H9 (cell line): ENCODE measurements around the gene SNTN. TPM values are rescaled to one million over a fixed set of nuclear protein-coding genes. Genes with fewer than 3 reads are reported as not detected.

Experiments
- DNase-seq: peaks from one replicate; pipeline ENCODE4 v3.0.0-alpha.2; 2017
- H2AFZ ChIP-seq: one replicate; pipeline ENCODE4 v1.6.1; 2013; ENCODE audit warnings: mild to moderate bottlenecking, low read length, control low read depth, moderate library complexity
- H2AK5ac ChIP-seq: 2 replicates; pipeline ENCODE4 v1.6.1; 2013; ENCODE audit warnings: low read length, control low read depth, mixed read lengths; ENCODE audit not compliant: insufficient read length
- H2BK120ac ChIP-seq: one replicate; pipeline ENCODE4 v1.6.1; 2013; ENCODE audit warnings: low read depth, mild to moderate bottlenecking, low read length, control low read depth, inconsistent platforms; ENCODE audit not compliant: poor library complexity, severe bottlenecking
- H2BK12ac ChIP-seq: 2 replicates; pipeline ENCODE4 v1.6.1; 2013; ENCODE audit warnings: low read length, control low read depth, mixed read lengths, low read depth; ENCODE audit not compliant: insufficient read length
- H2BK15ac ChIP-seq: 2 replicates; pipeline ENCODE4 v1.6.1; 2013; ENCODE audit warnings: low read depth, low read length, control low read depth
- H2BK20ac ChIP-seq: one replicate; pipeline ENCODE4 v1.6.1; 2013; ENCODE audit warnings: low read depth, mild to moderate bottlenecking, low read length, control low read depth, inconsistent platforms; ENCODE audit not compliant: poor library complexity, severe bottlenecking
- H2BK5ac ChIP-seq: 2 replicates; pipeline ENCODE4 v1.6.1; 2013; ENCODE audit warnings: low read length, control low read depth, mixed read lengths; ENCODE audit not compliant: insufficient read length
- H3K14ac ChIP-seq: 2 replicates; pipeline ENCODE4 v1.6.1; 2013; ENCODE audit warnings: low read length, control low read depth; ENCODE audit not compliant: insufficient read depth
- H3K18ac ChIP-seq: 2 replicates; pipeline ENCODE4 v1.6.1; 2013; ENCODE audit warnings: low read depth, mild to moderate bottlenecking, mixed read lengths, low read length, control low read depth; ENCODE audit not compliant: insufficient read length
- H3K23ac ChIP-seq: 2 replicates; pipeline ENCODE4 v1.6.1; 2013; ENCODE audit warnings: low read length, control low read depth, mixed read lengths, low read depth; ENCODE audit not compliant: insufficient read length
- H3K23me2 ChIP-seq: 2 replicates; pipeline ENCODE4 v1.6.1; 2013; ENCODE audit warnings: low read depth, mild to moderate bottlenecking, mixed read lengths, low read length, control low read depth; ENCODE audit not compliant: insufficient read length, poor library complexity, severe bottlenecking
- H3K27ac ChIP-seq: 2 replicates; pipeline ENCODE4 v1.5.1; 2013; ENCODE audit warnings: low read length, control low read depth, mixed read lengths, low read depth; ENCODE audit not compliant: insufficient read length
- H3K27me3 ChIP-seq: 2 replicates; pipeline ENCODE4 v1.6.1; 2013; ENCODE audit warnings: low read length, control low read depth, inconsistent platforms; ENCODE audit not compliant: insufficient read depth
- H3K4ac ChIP-seq: 2 replicates; pipeline ENCODE4 v1.6.1; 2013; ENCODE audit warnings: low read depth, mild to moderate bottlenecking, control low read depth, inconsistent platforms, low read length, moderate library complexity
- H3K4me1 ChIP-seq: 2 replicates; pipeline ENCODE4 v1.6.1; 2013; ENCODE audit warnings: low read length, control low read depth, inconsistent platforms; ENCODE audit not compliant: insufficient read depth
- H3K4me2 ChIP-seq: 2 replicates; pipeline ENCODE4 v1.6.1; 2013; ENCODE audit warnings: low read length, control low read depth, mixed read lengths; ENCODE audit not compliant: insufficient read length, insufficient read depth
- H3K56ac ChIP-seq: 2 replicates; pipeline ENCODE4 v1.6.1; 2013; ENCODE audit warnings: low read depth, mild to moderate bottlenecking, mixed read lengths, low read length, control low read depth; ENCODE audit not compliant: insufficient read length
- H3K79me1 ChIP-seq: 2 replicates; pipeline ENCODE4 v1.6.1; 2013; ENCODE audit warnings: low read depth, mild to moderate bottlenecking, moderate library complexity, low read length, control low read depth, inconsistent platforms; ENCODE audit not compliant: insufficient read depth, poor library complexity, severe bottlenecking
- H3K79me2 ChIP-seq: 2 replicates; pipeline ENCODE4 v1.6.1; 2013; ENCODE audit warnings: low read length, control low read depth, inconsistent platforms; ENCODE audit not compliant: insufficient read depth
- H3K9ac ChIP-seq: 2 replicates; pipeline ENCODE4 v1.6.1; 2013; ENCODE audit warnings: low read length, control low read depth, mixed read lengths; ENCODE audit not compliant: insufficient read length; ENCODE audit errors: extremely low read depth
- H3K9me3 ChIP-seq: one replicate; pipeline ENCODE4 v1.6.1; 2013; ENCODE audit warnings: low read depth, low read length, inconsistent platforms; ENCODE audit not compliant: control insufficient read depth
- H3T11ph ChIP-seq: one replicate; pipeline ENCODE4 v1.6.1; 2013; ENCODE audit warnings: mild to moderate bottlenecking, low read length, control low read depth, inconsistent platforms
- H4K20me1 ChIP-seq: one replicate; pipeline ENCODE4 v1.6.1; 2013; ENCODE audit not compliant: control insufficient read depth, insufficient read length, insufficient read depth
- H4K5ac ChIP-seq: 2 replicates; pipeline ENCODE4 v1.6.1; 2013; ENCODE audit warnings: low read depth, mild to moderate bottlenecking, mixed read lengths, low read length, control low read depth; ENCODE audit not compliant: insufficient read length
- H4K8ac ChIP-seq: replicated peaks from 2 replicates; pipeline ENCODE4 v1.6.1; 2013; ENCODE audit warnings: low read length, control low read depth, mixed read lengths, low read depth; ENCODE audit not compliant: insufficient read length
- H4K91ac ChIP-seq: 2 replicates; pipeline ENCODE4 v1.6.1; 2013; ENCODE audit warnings: low read depth, mild to moderate bottlenecking, moderate library complexity, mixed read lengths, low read length, control low read depth; ENCODE audit not compliant: insufficient read length
- H3K27ac Mint-ChIP-seq, 3 experiments: 2 replicates in 2 of 3; 3 replicates in 1 of 3; pipeline ENCODE4 v1.8.0; 2020 to 2021; ENCODE audit warnings: mixed read lengths in 3 of 3, mild to moderate bottlenecking in 1 of 3, moderate library complexity in 1 of 3
- H3K27me3 Mint-ChIP-seq: 2 replicates; pipeline ENCODE4 v1.8.0; 2021; ENCODE audit warnings: low read depth, mild to moderate bottlenecking, moderate library complexity, mixed read lengths
- H3K36me3 Mint-ChIP-seq, 3 experiments: 2 replicates in 2 of 3; 3 replicates in 1 of 3; pipeline ENCODE4 v1.8.0; 2020 to 2021; ENCODE audit warnings: low read depth in 3 of 3, mixed read lengths in 3 of 3; ENCODE audit not compliant: insufficient read depth in 1 of 3
- H3K4me1 Mint-ChIP-seq, 2 experiments: 2 replicates each; pipeline ENCODE4 v1.8.0; 2020; ENCODE audit warnings: mixed read lengths in 2 of 2
- H3K4me3 Mint-ChIP-seq, 2 experiments: 2 replicates in 1 of 2; 3 replicates in 1 of 2; pipeline ENCODE4 v1.8.0; 2020 to 2021; ENCODE audit warnings: mild to moderate bottlenecking in 2 of 2, mixed read lengths in 2 of 2, moderate library complexity in 1 of 2
- H3K9me3 Mint-ChIP-seq, 2 experiments: 2 replicates in 1 of 2; 3 replicates in 1 of 2; pipeline ENCODE4 v1.8.0; 2020; ENCODE audit warnings: mild to moderate bottlenecking in 2 of 2, mixed read lengths in 2 of 2, moderate library complexity in 1 of 2
- WGBS: extraction: QIAGEN DNeasy Blood & Tissue Kit; methylation state at CpG from one replicate; pipeline ENCODE4 v1.1.7; 2013; ENCODE audit warnings: missing lambda C conversion rate, low lambda C conversion rate, mixed read lengths; ENCODE audit not compliant: insufficient read length; ENCODE audit errors: extremely low coverage; 5-methylcytosine and 5-hydroxymethylcytosine counted together
- total RNA-seq: library from RNA; stranded (reverse); gene quantifications from 2 replicates; pipeline ENCODE4 v1.2.1, GENCODE V29; 2021
- TF ChIP-seq, protein P1 (sequence below): fragments of 200-600 bp; sonication (generic); conservative IDR thresholded peaks from 3 replicates; pipeline ENCODE4 v1.8.0; 2021; ENCODE audit warnings: antibody characterized with exemption, mild to moderate bottlenecking

SNTN gene
- total RNA-seq, 1 experiment from 2014 or later: not detected

DNA sequence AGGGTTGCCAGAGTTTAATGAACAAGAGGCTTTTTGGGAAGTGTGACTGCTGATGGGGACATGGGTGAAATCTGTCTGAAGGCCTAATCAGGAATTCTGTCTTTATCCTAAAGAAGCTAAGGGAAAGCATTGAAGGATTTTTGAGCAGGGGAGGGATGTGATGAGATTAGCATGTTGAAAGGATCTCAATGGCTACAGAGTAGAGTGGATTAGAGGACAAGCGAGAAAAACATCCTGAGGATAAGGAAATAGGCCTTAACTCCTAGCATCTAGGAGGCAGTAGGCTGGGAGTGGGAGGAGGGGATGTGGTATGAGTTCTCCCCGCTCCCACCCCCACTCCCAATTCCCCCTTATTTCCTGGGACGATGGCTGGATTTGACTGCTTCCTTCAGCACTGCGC is 35.1 kb upstream of the SNTN start:
- H2AFZ ChIP-seq: no peak overlapping the region

More for the DNA sequence above, 35.1 kb upstream of the SNTN start:
- no peak overlapping the region for H3K9ac ChIP-seq
- Mint-ChIP-seq H3K27me3 (no peaks in the 10 kb centered on the region), H3K4me1 (peaks cover 22 to 30% of the 10 kb centered on the region in 2 experiments), H3K4me3 (no peak overlapping the region), H3K9me3 (no peaks in the 10 kb centered on the region; a peak in 1 of 5 replicates), H3K27ac (peak overlapping the region in 1 of 3 experiments; percentile 72; a peak in 2 of 7 replicates), H3K36me3 (no peaks in the 10 kb centered on the region)
- H3K18ac ChIP-seq: no peak overlapping the region
- no peak for DNase-seq
- no peak overlapping the region for H2BK15ac ChIP-seq
- H3K9me3 ChIP-seq: no peaks in the 10 kb centered on the region
- TF ChIP-seq, protein P1, sequence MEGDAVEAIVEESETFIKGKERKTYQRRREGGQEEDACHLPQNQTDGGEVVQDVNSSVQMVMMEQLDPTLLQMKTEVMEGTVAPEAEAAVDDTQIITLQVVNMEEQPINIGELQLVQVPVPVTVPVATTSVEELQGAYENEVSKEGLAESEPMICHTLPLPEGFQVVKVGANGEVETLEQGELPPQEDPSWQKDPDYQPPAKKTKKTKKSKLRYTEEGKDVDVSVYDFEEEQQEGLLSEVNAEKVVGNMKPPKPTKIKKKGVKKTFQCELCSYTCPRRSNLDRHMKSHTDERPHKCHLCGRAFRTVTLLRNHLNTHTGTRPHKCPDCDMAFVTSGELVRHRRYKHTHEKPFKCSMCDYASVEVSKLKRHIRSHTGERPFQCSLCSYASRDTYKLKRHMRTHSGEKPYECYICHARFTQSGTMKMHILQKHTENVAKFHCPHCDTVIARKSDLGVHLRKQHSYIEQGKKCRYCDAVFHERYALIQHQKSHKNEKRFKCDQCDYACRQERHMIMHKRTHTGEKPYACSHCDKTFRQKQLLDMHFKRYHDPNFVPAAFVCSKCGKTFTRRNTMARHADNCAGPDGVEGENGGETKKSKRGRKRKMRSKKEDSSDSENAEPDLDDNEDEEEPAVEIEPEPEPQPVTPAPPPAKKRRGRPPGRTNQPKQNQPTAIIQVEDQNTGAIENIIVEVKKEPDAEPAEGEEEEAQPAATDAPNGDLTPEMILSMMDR: no peak
- no peak overlapping the region for H3K4ac ChIP-seq
- H3K23ac ChIP-seq: no peak overlapping the region
- H2BK20ac ChIP-seq: no peak overlapping the region
- no peaks in the 10 kb centered on the region for H4K20me1 ChIP-seq
- no peaks in the 10 kb centered on the region for H3K23me2 ChIP-seq
- H2BK5ac ChIP-seq: no peak overlapping the region
- no peaks in the 10 kb centered on the region for H3K79me1 ChIP-seq
- H3K56ac ChIP-seq: no peak overlapping the region
- no peak overlapping the region for H4K91ac ChIP-seq
- H3K79me2 ChIP-seq: no peaks in the 10 kb centered on the region
- H4K5ac ChIP-seq: no peak overlapping the region
- H3T11ph ChIP-seq: no peak overlapping the region
- no peak overlapping the region for H2BK12ac ChIP-seq
- no peaks in the 10 kb centered on the region for H3K27me3 ChIP-seq
- H3K27ac ChIP-seq: no peak overlapping the region
- peaks cover 4% of the 10 kb centered on the region; the same call in 1 of the 2 replicates for H3K4me1 ChIP-seq
- H4K8ac ChIP-seq: no peak overlapping the region
- no peak overlapping the region for H2AK5ac ChIP-seq
- H3K4me2 ChIP-seq: no peak overlapping the region
- H2BK120ac ChIP-seq: no peak overlapping the region
- WGBS: no CpG with 5 or more reads among the region's 4 CpGs
- no peak overlapping the region for H3K14ac ChIP-seq
